Nephron progenitor cell (in vitro differentiated cells): ENCODE results near the gene SPEF2.

Experiments
- DNase-seq: peaks from one replicate; pipeline ENCODE4 v3.0.0; 2021
- H3K27ac Mint-ChIP-seq: 2 replicates; pipeline ENCODE4 v1.8.0; 2021; ENCODE audit warnings: mild to moderate bottlenecking, moderate library complexity, mixed read lengths
- H3K27me3 Mint-ChIP-seq: 2 replicates; pipeline ENCODE4 v1.8.0; 2021; ENCODE audit warnings: mild to moderate bottlenecking, low read depth, mixed read lengths; ENCODE audit not compliant: poor library complexity
- H3K36me3 Mint-ChIP-seq: 2 replicates; pipeline ENCODE4 v1.8.0; 2021; ENCODE audit warnings: low read depth, mixed read lengths
- H3K4me1 Mint-ChIP-seq: 2 replicates; pipeline ENCODE4 v1.8.0; 2021; ENCODE audit warnings: mixed read lengths
- H3K4me3 Mint-ChIP-seq: 2 replicates; pipeline ENCODE4 v1.8.0; 2021; ENCODE audit warnings: mild to moderate bottlenecking, moderate library complexity, mixed read lengths
- H3K9me3 Mint-ChIP-seq: 2 replicates; pipeline ENCODE4 v1.8.0; 2021; ENCODE audit warnings: mild to moderate bottlenecking, moderate library complexity, mixed read lengths
- TF ChIP-seq, protein P1 (sequence below): fragments of 200-600 bp; sonication (generic); IDR thresholded peaks from 2 replicates; pipeline ENCODE4 v1.5.0; 2021; ENCODE audit warnings: antibody characterized with exemption

Gene SPEF2

GRCh38 chr5:35678661-35679060 is 61.0 kb downstream of the SPEF2 start:
- no peak overlapping the region for H3K4me3 Mint-ChIP-seq
- no peak for DNase-seq
- TF ChIP-seq, protein P1, sequence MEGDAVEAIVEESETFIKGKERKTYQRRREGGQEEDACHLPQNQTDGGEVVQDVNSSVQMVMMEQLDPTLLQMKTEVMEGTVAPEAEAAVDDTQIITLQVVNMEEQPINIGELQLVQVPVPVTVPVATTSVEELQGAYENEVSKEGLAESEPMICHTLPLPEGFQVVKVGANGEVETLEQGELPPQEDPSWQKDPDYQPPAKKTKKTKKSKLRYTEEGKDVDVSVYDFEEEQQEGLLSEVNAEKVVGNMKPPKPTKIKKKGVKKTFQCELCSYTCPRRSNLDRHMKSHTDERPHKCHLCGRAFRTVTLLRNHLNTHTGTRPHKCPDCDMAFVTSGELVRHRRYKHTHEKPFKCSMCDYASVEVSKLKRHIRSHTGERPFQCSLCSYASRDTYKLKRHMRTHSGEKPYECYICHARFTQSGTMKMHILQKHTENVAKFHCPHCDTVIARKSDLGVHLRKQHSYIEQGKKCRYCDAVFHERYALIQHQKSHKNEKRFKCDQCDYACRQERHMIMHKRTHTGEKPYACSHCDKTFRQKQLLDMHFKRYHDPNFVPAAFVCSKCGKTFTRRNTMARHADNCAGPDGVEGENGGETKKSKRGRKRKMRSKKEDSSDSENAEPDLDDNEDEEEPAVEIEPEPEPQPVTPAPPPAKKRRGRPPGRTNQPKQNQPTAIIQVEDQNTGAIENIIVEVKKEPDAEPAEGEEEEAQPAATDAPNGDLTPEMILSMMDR = no peak
- H3K4me1 Mint-ChIP-seq = no peaks in the 10 kb centered on the region
- H3K27me3 Mint-ChIP-seq = peaks cover 9% of the 10 kb centered on the region
- H3K36me3 Mint-ChIP-seq = no peaks in the 10 kb centered on the region
- H3K27ac Mint-ChIP-seq = no peak overlapping the region
- no peaks in the 10 kb centered on the region for H3K9me3 Mint-ChIP-seq

GRCh38 chr5:35679357-35679756 is 61.7 kb downstream of the SPEF2 start:
- peaks cover 9% of the 10 kb centered on the region for H3K27me3 Mint-ChIP-seq
- no peak overlapping the region for H3K27ac Mint-ChIP-seq
- H3K9me3 Mint-ChIP-seq = no peaks in the 10 kb centered on the region
- TF ChIP-seq, protein P1 = no peak
- H3K36me3 Mint-ChIP-seq = no peaks in the 10 kb centered on the region
- H3K4me1 Mint-ChIP-seq = no peaks in the 10 kb centered on the region
- no peak for DNase-seq
- H3K4me3 Mint-ChIP-seq = no peak overlapping the region

DNA sequence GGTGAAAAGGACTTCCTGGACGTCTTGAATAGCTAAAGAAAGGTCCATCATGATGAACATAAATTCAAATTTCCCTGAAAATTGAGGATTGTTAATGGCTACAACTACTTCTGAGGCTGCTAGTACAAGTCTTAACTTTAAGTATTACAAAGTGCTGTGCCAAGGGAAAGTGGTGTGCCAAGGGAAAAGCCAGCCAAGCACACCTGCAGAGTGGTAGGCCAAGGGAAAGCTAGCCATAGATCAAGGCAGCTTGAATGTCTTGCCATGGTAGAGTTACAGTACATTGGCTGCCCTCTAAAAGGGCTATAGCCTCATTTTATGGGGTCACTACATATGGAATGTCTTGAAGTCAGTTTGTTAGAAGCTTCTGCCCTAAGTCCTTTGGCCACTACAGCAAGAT is 64.2 kb downstream of the SPEF2 start:
- Mint-ChIP-seq H3K4me3 (no peak overlapping the region), H3K27me3 (peaks cover 7% of the 10 kb centered on the region)

DNA sequence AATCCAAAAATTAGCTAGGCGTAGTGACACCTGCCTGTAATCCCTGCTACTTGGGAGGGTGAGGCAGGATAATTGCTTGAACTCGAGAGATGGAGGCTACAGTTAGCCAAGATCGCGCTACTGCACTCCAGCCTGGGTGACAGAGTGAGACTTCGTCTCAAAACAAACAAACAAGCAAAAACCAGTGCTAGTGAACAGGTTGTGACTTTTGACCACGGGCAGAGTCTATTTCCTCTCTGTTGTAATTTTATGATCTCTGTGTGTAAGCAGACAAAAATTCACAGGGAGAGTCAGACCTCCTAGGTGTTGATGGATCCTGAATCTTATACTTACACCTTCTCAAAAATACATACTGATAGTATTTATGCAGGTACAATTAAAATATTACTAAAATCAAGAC is 65.8 kb downstream of the SPEF2 start:
- no peaks in the 10 kb centered on the region for H3K4me1 Mint-ChIP-seq
- no peaks in the 10 kb centered on the region for H3K36me3 Mint-ChIP-seq
- H3K27me3 Mint-ChIP-seq = peaks cover 7% of the 10 kb centered on the region
- no peaks in the 10 kb centered on the region for H3K9me3 Mint-ChIP-seq
- no peak overlapping the region for H3K27ac Mint-ChIP-seq
- H3K4me3 Mint-ChIP-seq = no peak overlapping the region
- TF ChIP-seq, protein P1 = no peak
- no peak for DNase-seq

More for the DNA sequence above, 64.2 kb downstream of the SPEF2 start:
- TF ChIP-seq, protein P1 = no peak
- no peaks in the 10 kb centered on the region for H3K4me1 Mint-ChIP-seq
- DNase-seq = no peak
- no peaks in the 10 kb centered on the region for H3K9me3 Mint-ChIP-seq
- no peak overlapping the region for H3K27ac Mint-ChIP-seq
- H3K36me3 Mint-ChIP-seq = no peaks in the 10 kb centered on the region

DNA sequence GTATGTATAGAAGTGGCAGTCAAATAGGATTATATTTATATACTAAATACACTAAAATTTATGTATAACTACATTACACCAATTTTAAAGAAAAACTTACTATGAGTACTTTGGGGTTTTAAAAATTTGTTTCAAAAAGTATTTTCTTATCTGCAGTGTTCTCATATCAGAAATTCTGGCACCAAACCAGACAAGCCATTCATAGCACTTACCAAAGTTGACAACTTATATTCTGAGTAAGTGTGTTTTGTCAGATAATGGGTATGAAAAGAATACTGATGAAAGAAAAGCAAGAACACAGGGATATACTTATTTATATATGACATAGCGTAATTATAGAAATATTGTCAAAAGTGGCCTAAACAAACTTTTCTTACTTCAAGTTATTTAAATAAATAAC is 67.5 kb downstream of the SPEF2 start:
- H3K4me1 Mint-ChIP-seq = no peaks in the 10 kb centered on the region
- no peak overlapping the region for H3K27ac Mint-ChIP-seq
- no peaks in the 10 kb centered on the region for H3K27me3 Mint-ChIP-seq
- TF ChIP-seq, protein P1 = no peak
- no peak overlapping the region for H3K4me3 Mint-ChIP-seq
- DNase-seq = no peak
- H3K36me3 Mint-ChIP-seq = no peaks in the 10 kb centered on the region
- H3K9me3 Mint-ChIP-seq = no peaks in the 10 kb centered on the region

DNA sequence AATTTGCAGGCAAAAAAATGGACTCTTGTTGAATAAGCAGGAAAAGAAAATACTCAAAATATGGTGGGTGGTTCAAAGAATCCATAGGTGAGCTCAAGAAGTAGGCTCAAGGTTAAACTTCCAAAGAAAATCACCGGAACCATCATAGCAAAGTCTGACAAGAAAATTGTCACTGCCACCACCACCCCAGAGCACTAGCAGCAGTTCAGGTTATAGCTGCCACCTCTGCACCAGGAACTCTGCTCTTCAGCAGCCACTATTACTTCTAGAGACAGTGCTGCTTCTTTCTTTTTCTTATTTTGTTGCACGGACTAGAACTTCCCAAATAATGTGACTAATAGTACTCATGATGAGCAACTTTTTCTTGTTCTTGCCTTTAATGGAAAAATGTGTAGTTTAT is 70.3 kb downstream of the SPEF2 start:
- H3K27ac Mint-ChIP-seq = no peak overlapping the region
- TF ChIP-seq, protein P1 = no peak
- H3K27me3 Mint-ChIP-seq = no peaks in the 10 kb centered on the region
- H3K36me3 Mint-ChIP-seq = no peaks in the 10 kb centered on the region
- no peak for DNase-seq
- no peaks in the 10 kb centered on the region for H3K4me1 Mint-ChIP-seq
- no peak overlapping the region for H3K4me3 Mint-ChIP-seq
- H3K9me3 Mint-ChIP-seq = peaks cover 4% of the 10 kb centered on the region
